Measurements from ENCODE around the gene COL25A1.

DNA sequence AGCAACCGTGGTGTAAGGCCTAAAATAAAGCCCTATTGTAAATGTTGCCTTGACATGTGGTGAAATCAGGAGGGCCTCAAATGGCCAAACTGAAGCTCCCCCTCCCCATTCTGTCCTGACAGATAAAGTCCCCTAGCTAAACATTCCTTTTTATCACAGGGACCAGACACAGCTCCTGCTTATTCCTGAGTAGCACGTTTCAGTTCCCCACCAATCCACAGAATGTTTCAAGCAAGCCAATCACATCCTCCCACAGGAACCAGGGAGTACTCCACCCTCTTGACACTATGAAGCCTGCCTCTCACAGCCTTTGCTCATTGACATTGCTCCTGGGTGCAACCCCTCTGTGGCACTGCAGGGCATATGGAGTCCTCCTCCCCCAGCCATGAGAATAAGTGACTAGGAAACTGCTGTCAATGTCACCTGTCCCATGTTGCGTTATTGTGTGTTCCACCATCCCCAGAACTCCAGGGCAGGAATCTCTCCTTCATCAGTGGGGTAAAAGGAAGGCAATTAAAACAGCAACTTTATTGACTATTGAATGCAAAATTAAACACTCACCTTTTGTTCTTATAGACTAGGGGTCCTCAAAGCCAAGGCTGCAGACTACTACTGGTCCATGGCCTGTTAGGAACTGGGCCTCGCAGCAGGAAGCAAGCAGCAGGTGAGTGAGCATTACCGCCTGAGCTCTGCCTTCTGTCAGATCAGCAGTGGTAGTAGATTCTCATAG lies 128.1 kb downstream of the COL25A1 start:
- TF ChIP-seq POLR2AphosphoS5 (IDR thresholded peaks at IDR 0.05; ENCODE audit: borderline replicate concordance, low read depth, low read length) (no peak), EZH2 (IDR thresholded peaks at IDR 0.05) (no peak), FOXP2 (optimal IDR thresholded peaks at IDR 0.05; ENCODE audit: control extremely low read depth, extremely low read length, insufficient read depth) (no peak)
